HG03558 (cell line): Measurements from ENCODE around the gene CCN5.

Experiments used
- ATAC-seq: cut with Tn5 transposase; IDR thresholded peaks from one replicate; pipeline ENCODE4 v1.9.1; 2021; ENCODE audit warnings: moderate number of reproducible peaks; ENCODE audit not compliant: unreplicated experiment; ENCODE audit errors: extremely low read depth

The CCN5 gene

GRCh38 chr20:44776980-44777379, 61.8 kb downstream of the CCN5 start:
- no peak for ATAC-seq
